ENCODE results near the gene CDK8. TPM values are rescaled to one million over a fixed set of nuclear protein-coding genes. Genes with fewer than 3 reads are reported as not detected.

CDK8 gene
- total and polyA plus RNA-seq, 10 of the 15 experiments (the other 5 are each of a cell fraction or from before 2014, with no cell fraction given): 8.6 to 23.5 (median 12.5) TPM

DNA sequence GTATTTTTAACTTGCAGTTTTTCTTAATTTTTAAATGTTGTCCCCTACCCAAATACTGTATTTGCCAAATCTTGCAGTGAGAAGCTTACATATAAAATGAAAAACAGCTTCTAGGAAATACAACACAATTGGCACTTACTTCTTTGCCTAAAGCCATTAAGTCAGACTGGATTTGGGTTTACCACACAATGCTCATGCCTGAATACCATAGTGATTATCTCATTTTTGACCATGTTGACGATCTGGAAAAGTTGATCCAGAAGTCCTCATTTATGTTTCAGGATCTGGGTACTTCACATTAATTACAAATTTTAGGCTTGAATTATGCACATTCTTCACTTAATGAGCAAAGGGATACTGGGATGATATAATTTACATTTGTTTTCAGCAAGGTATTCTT is 34.2 kb upstream of the CDK8 start:
- TF ChIP-seq, protein P1, sequence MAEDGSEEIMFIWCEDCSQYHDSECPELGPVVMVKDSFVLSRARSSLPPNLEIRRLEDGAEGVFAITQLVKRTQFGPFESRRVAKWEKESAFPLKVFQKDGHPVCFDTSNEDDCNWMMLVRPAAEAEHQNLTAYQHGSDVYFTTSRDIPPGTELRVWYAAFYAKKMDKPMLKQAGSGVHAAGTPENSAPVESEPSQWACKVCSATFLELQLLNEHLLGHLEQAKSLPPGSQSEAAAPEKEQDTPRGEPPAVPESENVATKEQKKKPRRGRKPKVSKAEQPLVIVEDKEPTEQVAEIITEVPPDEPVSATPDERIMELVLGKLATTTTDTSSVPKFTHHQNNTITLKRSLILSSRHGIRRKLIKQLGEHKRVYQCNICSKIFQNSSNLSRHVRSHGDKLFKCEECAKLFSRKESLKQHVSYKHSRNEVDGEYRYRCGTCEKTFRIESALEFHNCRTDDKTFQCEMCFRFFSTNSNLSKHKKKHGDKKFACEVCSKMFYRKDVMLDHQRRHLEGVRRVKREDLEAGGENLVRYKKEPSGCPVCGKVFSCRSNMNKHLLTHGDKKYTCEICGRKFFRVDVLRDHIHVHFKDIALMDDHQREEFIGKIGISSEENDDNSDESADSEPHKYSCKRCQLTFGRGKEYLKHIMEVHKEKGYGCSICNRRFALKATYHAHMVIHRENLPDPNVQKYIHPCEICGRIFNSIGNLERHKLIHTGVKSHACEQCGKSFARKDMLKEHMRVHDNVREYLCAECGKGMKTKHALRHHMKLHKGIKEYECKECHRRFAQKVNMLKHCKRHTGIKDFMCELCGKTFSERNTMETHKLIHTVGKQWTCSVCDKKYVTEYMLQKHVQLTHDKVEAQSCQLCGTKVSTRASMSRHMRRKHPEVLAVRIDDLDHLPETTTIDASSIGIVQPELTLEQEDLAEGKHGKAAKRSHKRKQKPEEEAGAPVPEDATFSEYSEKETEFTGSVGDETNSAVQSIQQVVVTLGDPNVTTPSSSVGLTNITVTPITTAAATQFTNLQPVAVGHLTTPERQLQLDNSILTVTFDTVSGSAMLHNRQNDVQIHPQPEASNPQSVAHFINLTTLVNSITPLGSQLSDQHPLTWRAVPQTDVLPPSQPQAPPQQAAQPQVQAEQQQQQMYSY (CRISPR knock-in tag; IDR thresholded peaks at IDR 0.05): no peak
- ChIA-PET SMC1A (ENCODE audit: uncharacterized antibody, unreplicated experiment) (interaction anchor here (1.0 kb wide), 1 partner anchor 36 kb away, joined by 3 read pairs; no protein-coding TSS in a partner anchor), RAD21 (ENCODE audit: unreplicated experiment) (interaction anchor here (1.2 kb wide), 1 partner anchor 277 kb away, joined by 3 read pairs; no protein-coding TSS in a partner anchor), POLR2A (no interaction called here), CTCF (interaction anchor here (1.5 to 7.8 kb wide), 3 partner anchors 33 to 263 kb away, joined by 4 to 48 read pairs (median 4); no protein-coding TSS in a partner anchor)
- H3K36me3 ChIP-seq (ENCODE audit: control insufficient read depth in 2 of 2, insufficient read depth in 2 of 2, low read length in 1 of 2): peaks cover 4 to 22% of the 10 kb centered on the region in 2 experiments
- peak overlapping the region; percentile 86; the same call in 1 of the 2 replicates for H3K4me3 ChIP-seq
- no peak for DNase-seq (ENCODE audit: low read depth, low spot score)
- peak overlapping the region; percentile 80 for H3K4me2 ChIP-seq (ENCODE audit: control insufficient read depth, insufficient read depth)
- H3K9ac ChIP-seq (ENCODE audit: control insufficient read depth, insufficient read depth, low read length): no peak overlapping the region
- H4K20me1 ChIP-seq (ENCODE audit: control insufficient read depth, insufficient read depth): no peaks in the 10 kb centered on the region
- peaks cover 4% of the 10 kb centered on the region for H3K4me1 ChIP-seq (ENCODE audit: control insufficient read depth, insufficient read depth, low read length)
- no peak overlapping the region for H2AFZ ChIP-seq (ENCODE audit: control insufficient read depth, low read depth, low read length)
- H3K79me2 ChIP-seq (ENCODE audit: control insufficient read depth, insufficient read depth, low read length): peaks cover 28% of the 10 kb centered on the region
- H3K27ac ChIP-seq (ENCODE audit: control insufficient read depth, insufficient read depth): no peak overlapping the region
- no peak for FAIRE-seq
- in situ Hi-C loops (cut with MboI): no loop called here
- intact Hi-C loops (cut with micrococcal nuclease; ENCODE audit: unreplicated experiment): loop anchor here (2.0 kb wide), 2 partner anchors 33 to 35 kb away; partner anchors contain the start of gene CDK8
- H3K27me3 ChIP-seq (replicated peaks in 1 of 2; ENCODE audit: control insufficient read depth in 2 of 2, insufficient read depth in 2 of 2, low read length in 1 of 2): no peaks in the 10 kb centered on the region
- BruUV-seq (replicated peaks): no TSS peak
- no peak for ATAC-seq
- H3K9me3 ChIP-seq (replicated peaks; ENCODE audit: control insufficient read depth, insufficient read depth, low read length): no peaks in the 10 kb centered on the region
- WGBS (ENCODE audit: insufficient coverage, insufficient replicate concordance, low lambda C conversion rate, missing lambda C conversion rate): 96% methylated on average over 1 of the region's 1 CpG

Measured in GM12878 (cell line).